Nephron (organoid): Measurements from ENCODE around the gene TMEM200A.

Experiments used
- H3K27ac Mint-ChIP-seq, 3 experiments: 2 replicates each; pipeline ENCODE4 v1.8.0; 2020; ENCODE audit warnings: mixed read lengths in 3 of 3, mild to moderate bottlenecking in 2 of 3, moderate library complexity in 1 of 3
- H3K27me3 Mint-ChIP-seq: 2 replicates; pipeline ENCODE4 v1.8.0; 2021; ENCODE audit warnings: low read depth, mild to moderate bottlenecking, moderate library complexity, mixed read lengths
- H3K36me3 Mint-ChIP-seq: 2 replicates; pipeline ENCODE4 v1.8.0; 2020; ENCODE audit warnings: low read depth, mixed read lengths
- H3K4me1 Mint-ChIP-seq: 2 replicates; pipeline ENCODE4 v1.8.0; 2020; ENCODE audit warnings: mixed read lengths
- H3K4me3 Mint-ChIP-seq, 3 experiments: 2 replicates each; pipeline ENCODE4 v1.8.0; 2020; ENCODE audit warnings: mild to moderate bottlenecking in 3 of 3, mixed read lengths in 3 of 3, moderate library complexity in 2 of 3
- H3K9me3 Mint-ChIP-seq: 2 replicates; pipeline ENCODE4 v1.8.0; 2020; ENCODE audit warnings: mixed read lengths
- TF ChIP-seq, protein P1 (sequence below), 3 experiments: fragments of 200-600 bp; sonication (generic); IDR thresholded peaks; one replicate each; pipeline ENCODE4 v1.5.0; 2021; ENCODE audit warnings: antibody characterized with exemption in 3 of 3; ENCODE audit not compliant: unreplicated experiment in 3 of 3

Gene TMEM200A

DNA sequence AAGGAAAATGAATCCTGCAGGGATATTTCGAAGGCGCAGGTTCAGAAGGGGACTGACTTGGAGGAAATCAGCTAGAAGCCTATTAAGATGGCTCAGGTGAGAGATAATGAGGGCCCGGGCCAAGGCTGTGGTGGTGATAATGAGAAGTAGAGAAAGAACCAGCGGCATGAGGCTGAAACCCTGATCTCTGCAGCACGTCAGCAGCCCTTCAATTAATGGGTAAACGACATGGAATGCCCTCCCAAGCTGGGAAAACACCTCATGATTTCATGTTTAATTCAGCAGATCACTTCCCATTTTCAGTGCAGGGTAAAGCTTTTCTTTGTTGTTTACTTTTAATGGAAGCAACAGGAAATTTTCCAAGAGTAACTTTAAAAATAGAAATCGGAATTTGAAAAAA lies 104.9 kb downstream of the TMEM200A start:
- H3K4me1 Mint-ChIP-seq: peaks cover 20% of the 10 kb centered on the region
- H3K36me3 Mint-ChIP-seq: no peaks in the 10 kb centered on the region
- TF ChIP-seq, protein P1, sequence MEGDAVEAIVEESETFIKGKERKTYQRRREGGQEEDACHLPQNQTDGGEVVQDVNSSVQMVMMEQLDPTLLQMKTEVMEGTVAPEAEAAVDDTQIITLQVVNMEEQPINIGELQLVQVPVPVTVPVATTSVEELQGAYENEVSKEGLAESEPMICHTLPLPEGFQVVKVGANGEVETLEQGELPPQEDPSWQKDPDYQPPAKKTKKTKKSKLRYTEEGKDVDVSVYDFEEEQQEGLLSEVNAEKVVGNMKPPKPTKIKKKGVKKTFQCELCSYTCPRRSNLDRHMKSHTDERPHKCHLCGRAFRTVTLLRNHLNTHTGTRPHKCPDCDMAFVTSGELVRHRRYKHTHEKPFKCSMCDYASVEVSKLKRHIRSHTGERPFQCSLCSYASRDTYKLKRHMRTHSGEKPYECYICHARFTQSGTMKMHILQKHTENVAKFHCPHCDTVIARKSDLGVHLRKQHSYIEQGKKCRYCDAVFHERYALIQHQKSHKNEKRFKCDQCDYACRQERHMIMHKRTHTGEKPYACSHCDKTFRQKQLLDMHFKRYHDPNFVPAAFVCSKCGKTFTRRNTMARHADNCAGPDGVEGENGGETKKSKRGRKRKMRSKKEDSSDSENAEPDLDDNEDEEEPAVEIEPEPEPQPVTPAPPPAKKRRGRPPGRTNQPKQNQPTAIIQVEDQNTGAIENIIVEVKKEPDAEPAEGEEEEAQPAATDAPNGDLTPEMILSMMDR (IDR thresholded peaks at IDR 0.05; ENCODE audit: unreplicated experiment in 3 of 3): no peak
- peaks cover 2% of the 10 kb centered on the region for H3K9me3 Mint-ChIP-seq
- no peaks in the 10 kb centered on the region for H3K27me3 Mint-ChIP-seq
- H3K27ac Mint-ChIP-seq: no peak overlapping the region
- no peak overlapping the region for H3K4me3 Mint-ChIP-seq

GRCh38 chr6:130473886-130474285 lies 108.1 kb downstream of the TMEM200A start:
- TF ChIP-seq, protein P1 (IDR thresholded peaks at IDR 0.05; ENCODE audit: unreplicated experiment in 3 of 3): no peak
- no peaks in the 10 kb centered on the region for H3K4me1 Mint-ChIP-seq
- no peaks in the 10 kb centered on the region for H3K27me3 Mint-ChIP-seq
- no peak overlapping the region for H3K4me3 Mint-ChIP-seq
- H3K9me3 Mint-ChIP-seq: peaks cover 13% of the 10 kb centered on the region
- no peaks in the 10 kb centered on the region for H3K36me3 Mint-ChIP-seq
- H3K27ac Mint-ChIP-seq: no peak overlapping the region

DNA sequence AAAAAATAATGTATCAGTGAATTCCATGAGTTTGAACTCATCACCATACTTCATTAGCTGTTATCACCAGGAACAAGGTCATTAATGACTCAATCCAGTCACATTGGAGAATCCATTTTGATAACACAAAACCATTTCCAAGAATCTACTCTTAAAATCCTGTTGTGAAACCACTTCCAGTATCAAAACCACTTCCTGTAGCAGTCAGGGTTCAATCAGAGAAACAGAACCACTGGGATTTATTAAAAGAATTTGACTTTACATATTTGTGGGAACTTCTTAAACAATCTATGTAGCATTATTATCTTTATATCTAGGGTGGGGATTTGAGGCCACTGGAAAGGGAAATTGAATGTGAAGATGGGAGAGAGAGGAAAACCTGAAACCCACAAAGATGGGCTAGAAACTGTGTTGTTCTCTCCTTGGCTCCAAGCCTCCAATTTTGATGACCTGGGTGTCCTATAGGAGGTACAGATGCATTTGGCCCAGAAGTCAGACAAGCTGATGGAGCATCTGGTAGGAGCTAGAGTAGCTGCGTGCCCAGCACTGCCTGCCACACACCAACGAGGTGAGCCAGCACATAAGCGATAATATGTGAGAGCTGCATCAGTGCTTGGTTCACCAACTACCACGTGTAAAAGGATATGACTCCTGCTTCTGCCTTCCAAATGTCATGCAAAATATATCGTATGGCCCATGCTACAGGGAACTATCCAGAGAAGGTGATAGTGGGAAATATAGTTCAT lies 117.0 kb downstream of the TMEM200A start:
- Mint-ChIP-seq H3K9me3 (peaks cover 7% of the 10 kb centered on the region), H3K36me3 (no peaks in the 10 kb centered on the region), H3K4me1 (no peaks in the 10 kb centered on the region), H3K27me3 (no peaks in the 10 kb centered on the region), H3K4me3 (no peak overlapping the region), H3K27ac (no peak overlapping the region)
- TF ChIP-seq, protein P1 (IDR thresholded peaks at IDR 0.05; ENCODE audit: unreplicated experiment in 3 of 3): no peak

GRCh38 chr6:130485870-130486269 lies 120.1 kb downstream of the TMEM200A start:
- Mint-ChIP-seq H3K4me1 (no peaks in the 10 kb centered on the region), H3K27me3 (no peaks in the 10 kb centered on the region), H3K4me3 (no peak overlapping the region), H3K27ac (no peak overlapping the region), H3K36me3 (no peaks in the 10 kb centered on the region), H3K9me3 (peaks cover 3% of the 10 kb centered on the region)
- TF ChIP-seq, protein P1 (IDR thresholded peaks at IDR 0.05; ENCODE audit: unreplicated experiment in 3 of 3): no peak

DNA sequence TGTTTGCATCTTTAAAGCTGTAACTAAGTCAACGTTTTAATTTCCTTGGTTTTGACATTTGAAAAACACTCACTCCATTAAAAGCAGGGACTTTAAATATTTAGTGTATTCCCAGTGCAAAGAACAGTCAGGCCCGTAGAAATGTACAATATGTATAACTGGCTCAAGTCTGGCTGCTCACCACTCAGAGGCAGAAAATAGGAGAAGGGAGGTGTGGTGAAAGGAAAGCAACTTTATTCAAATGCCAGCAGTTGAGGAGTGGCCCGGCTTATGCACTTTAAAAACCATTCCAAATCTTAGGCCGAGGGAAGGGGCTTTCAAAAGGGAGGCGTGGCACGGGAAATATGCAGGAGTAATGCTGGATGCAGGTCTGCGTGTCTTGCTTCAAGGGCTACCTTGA lies 120.6 kb downstream of the TMEM200A start:
- H3K36me3 Mint-ChIP-seq: no peaks in the 10 kb centered on the region
- H3K4me1 Mint-ChIP-seq: no peaks in the 10 kb centered on the region
- TF ChIP-seq, protein P1 (IDR thresholded peaks at IDR 0.05; ENCODE audit: unreplicated experiment in 3 of 3): no peak
- H3K27me3 Mint-ChIP-seq: peaks cover under 1% of the 10 kb centered on the region
- no peak overlapping the region for H3K27ac Mint-ChIP-seq
- no peak overlapping the region for H3K4me3 Mint-ChIP-seq
- peaks cover 4% of the 10 kb centered on the region for H3K9me3 Mint-ChIP-seq

DNA sequence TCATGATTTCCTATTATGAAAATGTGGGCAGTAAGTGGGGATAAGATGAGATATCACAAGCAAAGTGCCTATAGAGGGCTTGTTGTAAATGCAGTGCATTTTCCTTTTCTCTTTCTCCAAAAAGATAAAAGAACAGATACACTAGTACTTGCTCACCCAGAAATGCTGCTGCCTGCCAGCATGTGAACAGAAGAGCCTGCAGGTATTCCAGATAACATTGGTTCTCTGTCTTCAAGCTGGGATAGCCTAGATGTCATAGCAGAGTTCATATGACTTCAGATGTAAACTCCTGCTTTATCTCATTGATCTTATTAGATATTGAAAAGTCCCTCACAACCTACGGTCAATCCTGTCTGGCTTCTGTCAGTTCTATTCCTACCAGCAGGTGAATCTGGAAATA lies 123.7 kb downstream of the TMEM200A start:
- no peaks in the 10 kb centered on the region for H3K4me1 Mint-ChIP-seq
- no peak overlapping the region for H3K27ac Mint-ChIP-seq
- no peaks in the 10 kb centered on the region for H3K36me3 Mint-ChIP-seq
- H3K9me3 Mint-ChIP-seq: peaks cover 13% of the 10 kb centered on the region
- TF ChIP-seq, protein P1 (IDR thresholded peaks at IDR 0.05; ENCODE audit: unreplicated experiment in 3 of 3): no peak
- peaks cover 5% of the 10 kb centered on the region for H3K27me3 Mint-ChIP-seq
- H3K4me3 Mint-ChIP-seq: no peak overlapping the region
